GM19240 (cell line): ENCODE measurements around the gene IL26.

Experiments
- DNase-seq: peaks from one replicate; pipeline ENCODE4 v3.0.0; 2011; ENCODE audit warnings: low spot score; ENCODE audit not compliant: insufficient read length

IL26 gene

DNA sequence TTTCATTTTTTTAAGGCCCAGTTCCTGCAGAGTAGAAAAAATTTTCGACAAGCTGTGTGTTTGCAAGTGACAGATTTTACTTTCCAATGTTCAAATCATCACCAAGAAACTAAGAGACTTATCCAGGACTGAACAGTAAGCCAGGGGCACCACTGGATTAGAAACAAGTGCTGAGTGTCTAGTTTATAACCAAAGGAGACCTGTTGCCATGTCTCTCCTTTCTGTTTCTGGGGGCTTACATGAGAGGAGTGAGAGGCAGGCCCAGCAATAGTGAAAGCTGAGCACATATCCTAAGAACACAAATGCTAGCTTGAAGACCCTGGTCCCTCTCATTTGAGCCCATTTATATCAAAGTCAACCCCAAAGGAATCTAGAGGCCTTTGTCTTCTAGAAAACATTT is 69.0 kb downstream of the IL26 start:
- no peak for DNase-seq

DNA sequence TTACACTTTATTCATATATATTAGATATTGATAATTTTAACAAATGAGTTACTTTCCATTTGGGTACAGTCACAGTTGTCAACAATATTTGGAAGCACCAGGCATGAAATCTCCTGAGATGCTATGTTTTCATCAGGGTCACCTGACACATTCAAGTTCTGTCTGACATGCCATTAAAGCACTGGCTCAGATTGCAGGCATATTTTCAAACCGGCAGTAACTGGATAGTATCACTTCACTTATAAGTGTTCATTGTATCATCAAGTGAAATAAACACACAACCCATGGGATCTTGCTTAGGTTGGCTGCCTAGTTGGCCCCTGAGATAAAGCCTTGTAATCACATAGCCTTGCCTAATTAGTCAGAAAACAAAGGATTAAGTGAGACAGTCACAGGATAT is 70.8 kb downstream of the IL26 start:
- no peak for DNase-seq
